Adrenal gland (tissue), 12 donors: ENCODE measurements around the gene PLA2G10. TPM values are rescaled to one million over a fixed set of nuclear protein-coding genes. Genes with fewer than 3 reads are reported as not detected.
"Not testable (repeated sequence)": the region's sequence is repeated elsewhere in the genome, so short reads cannot be mapped to it uniquely, and the experiment has no call there.

Experiments used
- DNase-seq, 7 donors: peaks; one replicate each; pipeline ENCODE4 v3.0.0-alpha.2; 2019 to 2020
- H3K27ac ChIP-seq, 5 donors: fragments of 200-600 bp; sonication (generic) in 4 of 5; 1 replicate in 3 of 5; 2 replicates in 2 of 5; pipeline versions ENCODE4 v1.5.1 to v1.8.0; 2016 to 2020; ENCODE audit warnings: mild to moderate bottlenecking in 1 of 5
- H3K27me3 ChIP-seq: fragments of 200-600 bp; 2 replicates; pipeline ENCODE4 v1.8.0; 2021
- H3K36me3 ChIP-seq, 2 donors: fragments of 200-600 bp; replicated peaks in 1 of 2; 1 replicate in 1 of 2; 2 replicates in 1 of 2; pipeline versions ENCODE4 v1.5.1 to v1.8.0; 2018 to 2022
- H3K4me1 ChIP-seq, 2 donors: fragments of 200-600 bp; replicated peaks in 1 of 2; 1 replicate in 1 of 2; 2 replicates in 1 of 2; pipeline versions ENCODE4 v1.5.1 to v1.8.0; 2018 to 2021
- H3K4me3 ChIP-seq, 4 donors: fragments of 200-600 bp; sonication (generic) in 3 of 4; one replicate each; pipeline ENCODE4 v1.5.1; 2016 to 2018
- H3K9me3 ChIP-seq, 3 donors: fragments of 200-600 bp; sonication (generic) in 1 of 3; replicated peaks in 1 of 3; 1 replicate in 2 of 3; 2 replicates in 1 of 3; pipeline versions ENCODE4 v1.5.1 to v1.8.0; 2016 to 2021
- CTCF ChIP-seq, 6 experiments: fragments of 450-650 bp in 4 of 6; fragments of 200-600 bp in 2 of 6; sonication (generic) in 1 of 6; IDR thresholded peaks; 1 replicate in 5 of 6; 2 replicates in 1 of 6; pipeline versions ENCODE4 v1.5.1 to v1.8.0; 2016 to 2021; ENCODE audit warnings: antibody characterized with exemption in 6 of 6, mild to moderate bottlenecking in 2 of 6, moderate library complexity in 1 of 6
- POLR2A ChIP-seq, 2 donors: fragments of 450-650 bp; IDR thresholded peaks; one replicate each; pipeline ENCODE4 v1.6.1; 2017; ENCODE audit warnings: antibody characterized with exemption in 2 of 2, mild to moderate bottlenecking in 2 of 2, moderate library complexity in 1 of 2
- WGBS, 4 donors: extraction: QIAGEN DNeasy Blood & Tissue Kit in 2 of 4; methylation state at CpG; one replicate each; pipeline versions ENCODE4 v1.1.5 to v1.1.7; 2013 to 2017; 5-methylcytosine and 5-hydroxymethylcytosine counted together
- intact Hi-C, 2 donors: fragments of 100-400 bp; cut with DNase I; formaldehyde crosslinking; loops; one replicate each; pipeline versions ENCODE4 v1.14.1 to v1.15.0; 2022 to 2023
- polyA plus RNA-seq, 3 donors: library from polyadenylated mRNA; stranded (reverse); fragments of 200-250 nt in 2 of 3; fragments of 350-450 nt in 1 of 3; fragmentation: Illumina TruSeq in 1 of 3; extraction: RNeasy Lipid Tissue Mini Kit (QIAGEN cat#74804) in 1 of 3; gene quantifications; one replicate each; pipeline ENCODE4 v1.2.3, GENCODE V29; 2013 to 2014
- total RNA-seq, 9 donors: library from RNA; depleted of rRNA in 4 of 9; stranded (reverse); fragments of >200 nt in 4 of 9; fragments of 120-200 nt in 1 of 9; fragmentation: NEBNext Ultra II Directional in 1 of 9; extraction: Animal tissue kit (Norgen Biotek cat#: 25700) in 1 of 9; gene quantifications; one replicate each; pipeline versions ENCODE4 v1.1.0 to v1.2.4, GENCODE V29; 2013 to 2023
- donor health status: healthy with polysubstance abuse.
- donor health status: Bipolar disorder and iron deficiency.
- donor health status: DM: yes; HTN: yes; CAD: no.
- donor health status: DM: no; HTN: no; CAD: no.
- donor health status: DM: no; HTN: no; CAD: no.
- donor health status: DM: yes; HTN: yes; CAD: no.

The PLA2G10 gene
- total and polyA plus RNA-seq, 12 donors = not detected

- TF ChIP-seq CTCF (IDR thresholded peaks at IDR 0.05) = no peak
- TF ChIP-seq POLR2A (IDR thresholded peaks at IDR 0.05) = no peak
- no peaks in the 10 kb centered on the region for H3K36me3 ChIP-seq
- no peak overlapping the region for H3K27ac ChIP-seq
- H3K4me1 ChIP-seq = no peaks in the 10 kb centered on the region
- intact Hi-C loops = no loop called here
- H3K9me3 ChIP-seq = no peaks in the 10 kb centered on the region
- no peak overlapping the region for H3K4me3 ChIP-seq
- 94 to 95% (median 95%) methylated on average over 8 of the region's 8 CpGs for WGBS, 4 donors
- H3K27me3 ChIP-seq = no peaks in the 10 kb centered on the region
- DNase-seq = no peak
These were observed 12.0 kb downstream of the PLA2G10 start for GRCh38 chr16:14682121-14682520.

- DNase-seq = no peak
- Histone ChIP-seq H3K27me3 (no peaks in the 10 kb centered on the region), H3K4me1 (no peaks in the 10 kb centered on the region), H3K27ac (no peak overlapping the region), H3K4me3 (no peak overlapping the region), H3K36me3 (no peaks in the 10 kb centered on the region), H3K9me3 (no peaks in the 10 kb centered on the region)
- WGBS, 4 donors = 80 to 97% (median 88%) methylated on average over 4 of the region's 4 CpGs
- TF ChIP-seq POLR2A (IDR thresholded peaks at IDR 0.05) = no peak
- no peak for TF ChIP-seq CTCF (IDR thresholded peaks at IDR 0.05)
- intact Hi-C loops = no loop called here
These were observed 13.0 kb downstream of the PLA2G10 start for GRCh38 chr16:14681115-14681514.

GRCh38 chr16:14680396-14680795 is 13.7 kb downstream of the PLA2G10 start:
- intact Hi-C loops, H3K4me1 ChIP-seq, H3K27ac ChIP-seq, H3K27me3 ChIP-seq, DNase-seq, H3K9me3 ChIP-seq, H3K36me3 ChIP-seq, H3K4me3 ChIP-seq: not testable (repeated sequence)
- 82 to 92% (median 90%) methylated on average over 3 to 7 of the region's 7 CpGs for WGBS, 4 donors

- Histone ChIP-seq H3K4me3 (no peak overlapping the region), H3K4me1 (no peaks in the 10 kb centered on the region), H3K27me3 (no peaks in the 10 kb centered on the region), H3K27ac (no peak overlapping the region), H3K9me3 (no peaks in the 10 kb centered on the region), H3K36me3 (no peaks in the 10 kb centered on the region)
- no peak for DNase-seq
- WGBS, 4 donors = 72 to 75% (median 73%) methylated on average over 11 of the region's 11 CpGs
- no peak for TF ChIP-seq CTCF (IDR thresholded peaks at IDR 0.05)
- TF ChIP-seq POLR2A (IDR thresholded peaks at IDR 0.05) = no peak
- intact Hi-C loops = no loop called here
These were observed 15.2 kb downstream of the PLA2G10 start for GRCh38 chr16:14678748-14679497.

- H3K9me3 ChIP-seq = no peaks in the 10 kb centered on the region
- DNase-seq = no peak
- H3K36me3 ChIP-seq = no peaks in the 10 kb centered on the region
- no peaks in the 10 kb centered on the region for H3K27me3 ChIP-seq
- 87 to 90% (median 89%) methylated on average over 5 of the region's 5 CpGs for WGBS, 4 donors
- no peak overlapping the region for H3K4me3 ChIP-seq
- no peaks in the 10 kb centered on the region for H3K4me1 ChIP-seq
- TF ChIP-seq POLR2A (IDR thresholded peaks at IDR 0.05) (no peak), CTCF (IDR thresholded peaks at IDR 0.05) (no peak)
- H3K27ac ChIP-seq = no peak overlapping the region
- intact Hi-C loops = no loop called here
These were observed 16.5 kb downstream of the PLA2G10 start for GRCh38 chr16:14677627-14678026.
